ENCODE data around the gene SNX21. TPM values are rescaled to one million over a fixed set of nuclear protein-coding genes. Genes with fewer than 3 reads are reported as not detected.

SNX21 gene
- total RNA-seq, 1 experiment from 2014 or later, result 9.8 TPM

- H3K79me2 ChIP-seq (ENCODE audit: low read depth), result peaks cover 29% of the 10 kb centered on the region
- no peak for TF ChIP-seq EZH2 (IDR thresholded peaks at IDR 0.05; ENCODE audit: low read depth)
- TF ChIP-seq CTCF (conservative IDR thresholded peaks at IDR 0.05), result no peak
- no TSS peak for BruUV-seq (replicated peaks)
- CTCF ChIA-PET, result no interaction called here
- H2AFZ ChIP-seq, result no peak overlapping the region
- peak in 1 of 2 experiments; percentile 19 for DNase-seq
- H3K27ac ChIP-seq, result no peak overlapping the region
- POLR2A ChIA-PET (ENCODE audit: unreplicated experiment), result no interaction called here
- no peaks in the 10 kb centered on the region for H3K9me3 ChIP-seq (ENCODE audit: insufficient read depth, low read depth)
- H3K4me1 ChIP-seq (replicated peaks; ENCODE audit: insufficient read depth), result peaks cover 53% of the 10 kb centered on the region
- intact Hi-C loops (cut with micrococcal nuclease; ENCODE audit: unreplicated experiment), result loop anchor here (5.0 kb wide), 1 partner anchor 148 kb away; no protein-coding TSS in a partner anchor
- H3K36me3 ChIP-seq (ENCODE audit: low read depth), result peaks cover 36% of the 10 kb centered on the region
- H3F3A ChIP-seq (ENCODE audit: insufficient read depth, low read depth), result peaks cover 75% of the 10 kb centered on the region
- H3K4me2 ChIP-seq, result peak overlapping the region; percentile 60
- no peaks in the 10 kb centered on the region for H4K20me1 ChIP-seq (ENCODE audit: insufficient read depth)
- H3K9me2 ChIP-seq (ENCODE audit: insufficient read depth), result no peaks in the 10 kb centered on the region
- H3K4me3 ChIP-seq, result peak overlapping the region; percentile 77; the same call in 1 of the 2 replicates
- no peaks in the 10 kb centered on the region for H3K27me3 ChIP-seq (ENCODE audit: insufficient read depth, low read depth)
Measured at GRCh38 chr20:45814314-45814713, 19.3 kb upstream of the SNX21 start.

- CTCF ChIA-PET, result no interaction called here
- no TSS peak for BruUV-seq (replicated peaks)
- no peaks in the 10 kb centered on the region for H3K9me3 ChIP-seq (ENCODE audit: insufficient read depth, low read depth)
- intact Hi-C loops (cut with micrococcal nuclease; ENCODE audit: unreplicated experiment), result loop anchor here (5.0 kb wide), 1 partner anchor 75 kb away; the partner anchor contains the start of genes CTSA and NEURL2
- peak overlapping the region; percentile 71 for H3K27ac ChIP-seq
- no peak overlapping the region for H3K4me3 ChIP-seq
- H3K79me2 ChIP-seq (ENCODE audit: low read depth), result peaks cover 29% of the 10 kb centered on the region
- no peak for TF ChIP-seq CTCF (conservative IDR thresholded peaks at IDR 0.05)
- TF ChIP-seq EZH2 (IDR thresholded peaks at IDR 0.05; ENCODE audit: low read depth), result no peak
- H2AFZ ChIP-seq, result no peak overlapping the region
- POLR2A ChIA-PET (ENCODE audit: unreplicated experiment), result interaction anchor here (0.8 kb wide), 1 partner anchor 88 kb away, joined by 7 read pairs; no protein-coding TSS in a partner anchor
- no peaks in the 10 kb centered on the region for H4K20me1 ChIP-seq (ENCODE audit: insufficient read depth)
- H3K27me3 ChIP-seq (ENCODE audit: insufficient read depth, low read depth), result no peaks in the 10 kb centered on the region
- peak overlapping the region; percentile 62 for H3K4me2 ChIP-seq
- peaks cover 66% of the 10 kb centered on the region for H3F3A ChIP-seq (ENCODE audit: insufficient read depth, low read depth)
- H3K4me1 ChIP-seq (replicated peaks; ENCODE audit: insufficient read depth), result peaks cover 54% of the 10 kb centered on the region
- DNase-seq, result peak in 1 of 2 experiments; percentile 31
- peaks cover 14% of the 10 kb centered on the region; the same call in 1 of the 2 replicates for H3K36me3 ChIP-seq (ENCODE audit: low read depth)
- H3K9me2 ChIP-seq (ENCODE audit: insufficient read depth), result no peaks in the 10 kb centered on the region
Measured at GRCh38 chr20:45816951-45817350, 16.6 kb upstream of the SNX21 start.

- ChIA-PET POLR2A (ENCODE audit: unreplicated experiment) (interaction anchor here (0.5 to 0.8 kb wide), 5 partner anchors 63 to 1651 kb away, joined by 3 to 7 read pairs (median 3); no protein-coding TSS in a partner anchor), CTCF (no interaction called here)
- peaks cover 28% of the 10 kb centered on the region for H3K79me2 ChIP-seq (ENCODE audit: low read depth)
- no peaks in the 10 kb centered on the region for H3K9me2 ChIP-seq (ENCODE audit: insufficient read depth)
- H3K36me3 ChIP-seq (ENCODE audit: low read depth), result peaks cover 14% of the 10 kb centered on the region; the same call in 1 of the 2 replicates
- BruUV-seq (replicated peaks), result no TSS peak
- no peaks in the 10 kb centered on the region for H3K27me3 ChIP-seq (ENCODE audit: insufficient read depth, low read depth)
- intact Hi-C loops (cut with micrococcal nuclease; ENCODE audit: unreplicated experiment), result loop anchor here (5.0 kb wide), 1 partner anchor 75 kb away; the partner anchor contains the start of genes CTSA and NEURL2
- H3K4me3 ChIP-seq, result no peak overlapping the region
- no peak overlapping the region for H2AFZ ChIP-seq
- peak overlapping the region; percentile 62 for H3K4me2 ChIP-seq
- peak overlapping the region; percentile 71 for H3K27ac ChIP-seq
- H3F3A ChIP-seq (ENCODE audit: insufficient read depth, low read depth), result peaks cover 70% of the 10 kb centered on the region
- no peaks in the 10 kb centered on the region for H3K9me3 ChIP-seq (ENCODE audit: insufficient read depth, low read depth)
- H3K4me1 ChIP-seq (replicated peaks; ENCODE audit: insufficient read depth), result peaks cover 59% of the 10 kb centered on the region
- peak; percentile 55 to 96 for DNase-seq
- H4K20me1 ChIP-seq (ENCODE audit: insufficient read depth), result no peaks in the 10 kb centered on the region
- no peak for TF ChIP-seq EZH2 (IDR thresholded peaks at IDR 0.05; ENCODE audit: low read depth)
- no peak for TF ChIP-seq CTCF (conservative IDR thresholded peaks at IDR 0.05)
Measured at GRCh38 chr20:45817376-45818194, 16.0 kb upstream of the SNX21 start.

Measured in PC-9 (cell line).